HG02973 (cell line): ENCODE data around the gene ST7L.
A peak's percentile ranks its signal among the peaks of the same experiment; 100 is the strongest.
"Not testable (repeated sequence)": the region's sequence is repeated elsewhere in the genome, so short reads cannot be mapped to it uniquely, and the experiment has no call there.

Source experiments
- ATAC-seq: cut with Tn5 transposase; IDR thresholded peaks from one replicate; pipeline ENCODE4 v1.9.1; 2021; ENCODE audit warnings: moderate library complexity; ENCODE audit not compliant: unreplicated experiment

The ST7L gene, protein sequence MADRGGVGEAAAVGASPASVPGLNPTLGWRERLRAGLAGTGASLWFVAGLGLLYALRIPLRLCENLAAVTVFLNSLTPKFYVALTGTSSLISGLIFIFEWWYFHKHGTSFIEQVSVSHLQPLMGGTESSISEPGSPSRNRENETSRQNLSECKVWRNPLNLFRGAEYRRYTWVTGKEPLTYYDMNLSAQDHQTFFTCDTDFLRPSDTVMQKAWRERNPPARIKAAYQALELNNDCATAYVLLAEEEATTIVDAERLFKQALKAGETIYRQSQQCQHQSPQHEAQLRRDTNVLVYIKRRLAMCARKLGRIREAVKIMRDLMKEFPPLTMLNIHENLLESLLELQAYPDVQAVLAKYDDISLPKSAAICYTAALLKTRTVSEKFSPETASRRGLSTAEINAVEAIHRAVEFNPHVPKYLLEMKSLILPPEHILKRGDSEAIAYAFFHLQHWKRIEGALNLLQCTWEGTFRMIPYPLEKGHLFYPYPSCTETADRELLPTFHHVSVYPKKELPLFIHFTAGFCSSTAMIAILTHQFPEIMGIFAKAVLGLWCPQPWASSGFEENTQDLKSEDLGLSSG

GRCh38 chr1:112618721-112619517 is at the start of gene ST7L:
Gene ST7L (minus strand): TSS chr1:112619141. CDS start chr1:112619113, 28 bp downstream.
- ATAC-seq, result peak; percentile 6

DNA sequence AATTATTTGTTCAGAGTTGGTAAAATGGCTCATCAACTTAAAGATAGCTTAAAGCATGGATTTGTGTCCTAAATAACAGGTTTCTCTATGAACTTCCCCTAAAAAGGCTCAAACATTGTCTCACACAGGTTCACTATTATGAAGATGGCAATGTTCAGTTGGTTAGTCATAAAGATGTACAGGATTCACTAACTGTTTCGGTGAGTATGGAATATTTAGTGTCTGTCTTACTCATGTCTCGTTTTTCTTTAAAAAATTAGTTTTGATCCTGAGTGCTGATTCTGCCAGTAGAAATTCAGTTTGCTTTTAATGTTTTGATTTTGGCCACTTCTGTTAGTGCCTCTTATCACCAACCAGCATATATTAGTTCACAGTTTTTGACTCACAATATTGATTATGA is 48.0 kb upstream of the ST7L start:
- ATAC-seq, result no peak

DNA sequence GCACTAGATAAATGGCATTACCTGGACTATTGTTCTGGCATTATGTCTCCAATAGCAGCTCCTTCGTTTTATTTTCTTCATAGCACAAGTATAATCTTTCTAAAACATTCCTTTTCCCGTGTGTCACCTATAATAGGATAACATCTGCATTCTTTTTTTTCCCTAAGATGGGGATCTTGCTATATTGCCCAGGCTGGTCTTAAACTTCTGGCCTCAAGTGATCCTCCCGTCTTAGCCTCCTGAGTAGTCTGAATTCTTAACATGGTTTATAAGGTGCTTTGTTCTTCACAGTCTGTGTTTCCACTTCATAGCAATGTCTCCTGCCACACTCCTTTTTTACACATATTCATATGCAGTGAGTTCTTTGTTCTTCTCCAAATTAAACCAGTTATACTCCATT is 46.9 kb upstream of the ST7L start:
- no peak for ATAC-seq

- ATAC-seq, result no peak
These were observed 32.3 kb upstream of the ST7L start for GRCh38 chr1:112651205-112651604.

DNA sequence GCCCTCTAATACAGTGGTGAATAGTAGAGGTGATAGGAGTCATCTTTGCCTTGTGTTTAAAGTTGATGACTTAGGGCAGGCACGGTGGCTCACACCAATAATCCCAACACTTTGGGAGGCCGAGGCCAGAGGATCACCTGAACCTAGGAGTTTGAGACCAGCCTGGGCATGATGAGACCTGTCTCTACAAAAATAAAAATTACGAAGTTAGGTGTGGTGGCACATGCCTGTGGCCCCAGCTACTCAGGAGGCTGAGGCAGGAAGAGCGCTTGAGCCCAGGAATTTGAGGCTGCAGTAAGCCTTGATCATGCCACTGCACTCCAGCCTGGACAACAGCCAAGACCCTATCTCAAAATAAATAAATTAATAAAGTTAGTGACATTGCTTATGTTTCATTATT is 27.3 kb upstream of the ST7L start:
- no peak for ATAC-seq

DNA sequence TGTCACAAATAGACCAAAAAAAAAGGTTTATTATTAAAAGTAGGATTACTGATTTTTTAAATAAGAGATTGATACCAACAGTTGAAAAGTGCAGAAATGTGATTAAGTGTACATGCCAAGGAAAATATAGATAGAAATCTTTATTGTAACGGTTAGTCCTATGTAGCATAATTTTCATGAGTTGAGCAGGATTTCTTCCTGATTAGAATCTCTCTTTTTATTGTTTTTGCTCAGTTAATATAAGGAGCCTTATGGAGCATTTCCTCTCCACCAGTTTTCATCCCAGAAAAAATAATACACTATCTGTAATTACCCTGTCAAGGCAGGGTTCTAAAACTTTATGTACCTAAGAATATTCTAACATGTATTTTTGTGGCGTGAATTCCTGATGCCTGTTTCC is 24.1 kb upstream of the ST7L start:
- ATAC-seq, result no peak

- not testable (repeated sequence) for ATAC-seq
These were observed 21.5 kb upstream of the ST7L start for GRCh38 chr1:112640437-112640836.

- ATAC-seq, result no peak
These were observed 19.1 kb upstream of the ST7L start for GRCh38 chr1:112638110-112638428.

DNA sequence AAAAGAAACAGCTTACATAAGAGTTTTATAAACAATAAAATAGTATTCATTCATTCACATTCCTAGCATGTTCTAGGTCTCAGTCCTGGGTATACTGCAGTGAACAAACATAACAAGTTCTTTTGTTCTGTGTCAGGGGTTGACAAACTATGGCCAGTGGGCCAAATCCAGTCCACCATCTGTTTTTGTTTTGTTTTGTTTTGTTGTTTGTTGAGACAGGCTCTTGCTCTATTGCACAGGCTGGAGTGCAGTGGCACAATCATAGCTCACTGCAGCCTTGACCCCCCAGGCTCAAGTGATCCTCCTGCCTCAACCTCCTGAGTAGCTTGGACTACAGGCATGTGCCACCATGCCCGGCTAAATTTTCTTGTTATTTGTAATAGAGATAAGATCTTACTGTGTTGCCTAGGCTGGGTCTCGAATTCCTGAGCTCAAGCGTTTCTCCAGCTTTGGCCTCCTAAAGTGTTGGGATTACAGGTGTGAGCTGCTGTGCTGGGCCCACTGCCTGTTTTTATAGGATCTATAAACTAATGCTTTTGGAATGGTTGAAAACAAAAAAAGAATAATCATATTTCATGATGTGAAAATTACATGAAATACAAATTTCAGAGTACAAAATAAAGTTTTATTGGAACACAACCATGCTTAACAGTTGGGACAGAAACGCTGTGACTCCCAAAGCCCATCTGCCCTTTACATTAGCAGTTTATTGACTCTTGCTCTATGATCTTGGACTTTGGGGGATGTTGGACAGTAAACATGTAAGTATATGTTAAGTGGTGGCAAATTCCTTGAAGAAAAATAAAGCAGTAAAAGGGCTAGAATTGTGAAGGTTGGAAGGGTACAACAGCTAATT is 18.5 kb upstream of the ST7L start:
- ATAC-seq, result no peak

DNA sequence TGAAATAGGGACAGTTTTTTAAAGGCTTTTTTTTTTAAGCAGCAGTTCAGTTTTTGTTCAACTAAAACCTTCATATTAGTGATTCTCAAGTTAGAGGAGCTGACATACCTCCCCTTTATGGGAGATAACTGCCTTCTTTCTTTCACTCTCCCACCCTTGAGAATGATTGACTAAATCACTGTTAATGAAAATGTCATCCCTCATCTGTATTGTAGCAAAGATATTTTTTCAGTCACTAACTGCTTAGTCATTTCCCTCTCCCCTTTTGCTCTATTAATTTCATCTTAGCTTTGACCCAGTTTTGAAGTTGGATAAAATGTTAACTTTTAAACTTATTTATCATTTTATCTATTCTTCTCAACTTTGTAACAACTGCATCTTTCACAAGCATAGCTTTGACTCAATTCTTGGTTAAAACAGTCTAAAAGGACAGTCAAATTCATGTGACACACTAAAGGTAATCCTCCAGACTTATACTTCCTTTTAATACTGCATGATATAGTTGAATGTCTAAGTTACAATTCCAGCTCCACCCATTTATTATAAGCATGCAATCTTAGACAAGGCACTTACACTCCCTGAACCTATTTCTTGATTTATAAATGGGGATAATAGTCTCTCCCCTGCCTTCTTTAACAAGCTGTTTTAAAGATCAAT is 17.8 kb upstream of the ST7L start:
- ATAC-seq, result no peak

GRCh38 chr1:112636056-112636455 is 17.1 kb upstream of the ST7L start:
- no peak for ATAC-seq

DNA sequence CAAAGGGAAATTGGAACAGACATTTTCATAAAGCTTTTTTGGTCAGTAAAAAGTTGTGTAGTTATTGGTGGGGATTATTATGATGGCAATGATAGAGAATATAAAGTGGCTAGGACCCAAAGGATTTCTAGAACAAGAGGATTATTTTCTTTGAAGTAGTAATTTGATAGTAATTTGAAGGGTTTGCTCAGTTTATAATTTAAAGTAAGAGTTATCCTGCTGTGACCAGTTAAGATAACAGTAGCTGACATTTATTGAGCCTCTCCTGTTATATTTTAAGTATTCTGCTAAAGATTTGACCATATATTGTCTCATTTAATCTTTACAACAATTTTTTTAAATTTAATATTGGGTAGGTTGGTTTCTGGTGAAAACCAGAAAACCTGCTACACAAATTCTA is 15.4 kb upstream of the ST7L start:
- no peak for ATAC-seq

GRCh38 chr1:112633628-112634027 is 14.7 kb upstream of the ST7L start:
- no peak for ATAC-seq

DNA sequence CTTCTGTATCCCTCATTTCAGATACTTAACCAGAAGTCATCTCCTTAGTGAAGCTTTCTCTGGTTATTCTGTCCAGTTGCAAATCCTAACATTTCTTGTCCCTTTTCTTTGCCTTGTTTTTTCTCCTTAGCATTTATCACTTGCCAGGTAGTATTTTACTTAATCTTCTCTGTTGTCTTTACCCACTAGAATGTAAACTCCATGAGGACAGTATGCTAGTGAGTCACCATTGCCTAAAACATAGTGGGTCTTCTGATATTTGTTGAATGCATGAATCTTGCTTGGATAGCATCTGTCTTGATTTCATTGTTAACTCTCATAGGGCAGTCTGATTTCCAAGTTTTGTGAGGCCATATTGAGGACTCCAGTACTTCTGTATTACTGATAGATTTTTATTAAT is 10.3 kb upstream of the ST7L start:
- ATAC-seq, result no peak

DNA sequence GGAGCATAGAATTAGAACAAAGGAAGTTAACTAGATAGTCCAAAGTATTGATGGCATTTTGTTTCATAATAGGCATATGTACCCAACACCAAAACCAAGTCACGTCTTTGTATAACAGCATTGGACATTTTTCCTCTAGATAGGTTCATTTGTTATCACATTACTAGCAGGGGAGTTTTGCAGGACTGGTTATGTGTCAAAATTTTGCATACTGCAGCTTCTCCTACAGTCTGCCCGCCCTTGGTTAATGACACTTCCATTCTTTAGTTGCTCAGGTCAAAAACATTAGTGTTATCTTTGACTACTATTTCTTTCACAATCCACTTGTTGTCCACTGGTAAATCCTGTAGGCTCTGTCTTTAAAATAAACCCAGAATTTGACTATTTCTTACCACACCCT is 9.6 kb upstream of the ST7L start:
- no peak for ATAC-seq

- no peak for ATAC-seq
These were observed 7.9 kb upstream of the ST7L start for GRCh38 chr1:112626887-112627286.

GRCh38 chr1:112626193-112626592 is 7.3 kb upstream of the ST7L start:
- no peak for ATAC-seq

DNA sequence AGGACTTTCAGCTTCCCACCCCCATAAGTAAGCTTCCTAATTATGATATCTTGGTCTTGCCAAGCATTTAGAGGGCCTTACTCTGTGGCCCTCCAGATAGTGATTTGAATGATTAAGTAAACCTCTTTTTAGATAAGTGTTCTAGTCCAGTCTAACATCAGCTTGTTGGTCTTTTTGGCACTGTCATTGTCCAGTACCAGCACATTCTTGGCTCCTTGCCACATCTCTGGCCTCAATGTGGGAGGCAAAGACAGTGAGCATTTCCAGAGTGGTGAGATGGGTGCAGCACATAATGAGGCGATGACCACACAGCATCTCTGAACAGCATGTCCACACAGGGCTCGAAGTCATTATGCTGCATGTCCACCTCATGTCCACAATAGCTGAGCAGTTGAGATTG is 6.8 kb upstream of the ST7L start:
- ATAC-seq, result no peak

DNA sequence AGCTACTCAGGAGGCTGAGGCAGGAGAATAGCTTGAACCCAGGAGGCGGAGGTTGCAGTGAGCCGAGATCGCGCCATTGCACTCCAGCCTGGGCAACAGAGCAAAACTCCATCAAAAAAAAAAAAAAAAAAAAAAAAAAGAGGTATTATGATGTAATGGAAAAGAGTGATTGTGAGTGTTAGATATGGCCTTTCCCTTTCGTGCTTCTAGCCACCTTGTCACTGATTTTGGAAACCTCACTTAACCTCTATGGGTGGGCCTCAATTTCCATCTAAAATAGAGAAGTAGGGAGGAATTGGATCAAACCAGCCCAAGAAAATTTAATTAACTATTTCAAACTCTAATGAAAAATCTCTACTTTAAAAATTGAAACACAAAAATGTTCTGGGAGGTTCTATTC is 5.6 kb upstream of the ST7L start:
- ATAC-seq, result not testable (repeated sequence)

GRCh38 chr1:112620377-112620695 is 1.4 kb upstream of the ST7L start:
- no peak for ATAC-seq
